GM21717 (cell line): ENCODE data around the gene PARP12.

ENCODE experiments used
- ATAC-seq: cut with Tn5 transposase; IDR thresholded peaks from one replicate; pipeline ENCODE4 v1.9.1; 2021; ENCODE audit warnings: mild to moderate bottlenecking, moderate library complexity; ENCODE audit not compliant: unreplicated experiment

Gene PARP12

GRCh38 chr7:139993169-139993568 lies 69.6 kb downstream of the PARP12 start:
- no peak for ATAC-seq

DNA sequence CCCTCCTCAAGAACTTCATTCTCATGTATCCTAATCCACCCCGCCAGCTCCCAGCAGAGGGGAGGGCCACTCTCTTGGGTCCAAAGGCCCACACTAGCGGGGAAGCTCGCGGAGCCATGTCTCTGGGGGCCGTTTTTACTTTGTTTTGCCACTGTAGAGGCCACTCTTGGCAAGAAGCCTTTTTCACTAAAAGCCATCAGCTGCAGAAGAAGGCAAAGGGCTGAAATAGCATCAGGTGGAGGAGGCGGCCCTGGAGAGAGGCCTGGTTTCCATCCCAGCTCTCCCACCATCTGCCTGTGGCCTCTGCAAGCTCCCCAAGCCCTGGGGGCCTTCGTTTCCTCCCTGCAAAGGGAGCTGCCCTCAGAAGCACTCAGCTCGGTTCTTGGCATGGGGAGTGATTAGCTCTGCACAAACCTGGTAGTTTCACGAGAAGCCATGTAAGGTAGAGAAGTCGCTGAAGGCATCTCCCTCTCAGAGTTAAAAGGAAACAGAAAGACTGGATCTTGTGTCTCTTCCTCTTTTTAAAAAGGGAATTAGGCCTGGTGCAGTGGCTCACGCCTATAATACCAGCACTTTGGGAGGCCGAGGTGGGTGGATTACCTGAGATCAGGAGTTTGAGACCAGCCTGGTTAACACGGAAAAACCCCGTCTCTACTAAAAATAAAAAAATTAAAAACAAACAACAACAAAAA lies 70.3 kb downstream of the PARP12 start:
- no peak for ATAC-seq

GRCh38 chr7:139991911-139992310 lies 70.8 kb downstream of the PARP12 start:
- no peak for ATAC-seq

- no peak for ATAC-seq
Observed at GRCh38 chr7:139991269-139991666, 71.5 kb downstream of the PARP12 start.

DNA sequence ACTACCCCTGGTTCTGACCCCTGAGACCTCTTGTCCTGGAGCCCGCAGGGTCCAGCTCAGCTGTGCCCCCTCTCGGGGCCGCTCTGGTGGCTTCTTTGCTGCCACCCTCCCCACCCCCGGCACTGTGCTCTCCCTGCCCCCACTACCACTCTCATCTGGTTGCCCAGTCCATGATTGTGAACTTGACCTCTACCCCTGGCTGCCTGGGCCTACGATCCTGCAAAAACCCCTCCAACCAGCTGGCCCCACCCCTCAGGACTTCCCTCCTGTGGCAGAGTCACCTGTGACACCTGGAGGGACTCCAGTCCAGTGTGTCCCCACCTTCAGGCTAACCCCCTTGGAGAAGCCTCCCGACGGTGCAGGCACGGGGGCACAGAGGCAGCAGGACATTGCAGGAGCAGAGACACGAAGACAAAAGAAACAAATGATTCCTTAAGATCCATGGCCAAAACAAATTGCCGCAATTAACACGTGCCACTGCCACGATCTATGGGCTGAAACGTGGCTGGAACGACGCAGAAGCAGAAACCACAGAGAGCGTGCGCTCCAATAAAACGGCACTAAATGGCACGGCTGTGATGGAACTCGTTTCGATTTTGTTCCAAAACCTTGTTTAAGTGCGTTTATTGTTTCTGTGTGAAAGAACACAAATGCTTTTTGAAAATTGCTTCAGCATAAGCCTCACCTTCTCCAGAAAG lies 72.0 kb downstream of the PARP12 start:
- ATAC-seq = no peak

DNA sequence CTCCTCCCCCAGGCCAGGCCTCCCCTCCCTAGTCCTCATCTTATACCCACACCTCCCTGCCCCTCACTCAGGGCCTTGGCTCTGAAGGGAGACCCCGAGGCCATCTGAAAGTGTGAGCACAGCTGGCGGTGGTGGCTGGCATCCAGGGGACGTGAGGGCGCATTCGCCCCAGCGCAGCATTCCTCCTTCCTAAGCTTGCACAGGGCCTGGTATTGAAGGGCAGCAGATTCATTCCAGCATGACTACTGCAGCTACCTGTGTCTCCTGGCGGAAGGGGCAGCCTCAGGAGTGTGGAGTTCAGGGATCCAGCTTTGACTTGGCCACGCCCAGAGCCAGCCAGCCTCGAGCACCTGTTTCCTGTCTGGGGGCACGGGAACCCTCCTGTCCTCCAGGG lies 72.6 kb downstream of the PARP12 start:
- no peak for ATAC-seq

DNA sequence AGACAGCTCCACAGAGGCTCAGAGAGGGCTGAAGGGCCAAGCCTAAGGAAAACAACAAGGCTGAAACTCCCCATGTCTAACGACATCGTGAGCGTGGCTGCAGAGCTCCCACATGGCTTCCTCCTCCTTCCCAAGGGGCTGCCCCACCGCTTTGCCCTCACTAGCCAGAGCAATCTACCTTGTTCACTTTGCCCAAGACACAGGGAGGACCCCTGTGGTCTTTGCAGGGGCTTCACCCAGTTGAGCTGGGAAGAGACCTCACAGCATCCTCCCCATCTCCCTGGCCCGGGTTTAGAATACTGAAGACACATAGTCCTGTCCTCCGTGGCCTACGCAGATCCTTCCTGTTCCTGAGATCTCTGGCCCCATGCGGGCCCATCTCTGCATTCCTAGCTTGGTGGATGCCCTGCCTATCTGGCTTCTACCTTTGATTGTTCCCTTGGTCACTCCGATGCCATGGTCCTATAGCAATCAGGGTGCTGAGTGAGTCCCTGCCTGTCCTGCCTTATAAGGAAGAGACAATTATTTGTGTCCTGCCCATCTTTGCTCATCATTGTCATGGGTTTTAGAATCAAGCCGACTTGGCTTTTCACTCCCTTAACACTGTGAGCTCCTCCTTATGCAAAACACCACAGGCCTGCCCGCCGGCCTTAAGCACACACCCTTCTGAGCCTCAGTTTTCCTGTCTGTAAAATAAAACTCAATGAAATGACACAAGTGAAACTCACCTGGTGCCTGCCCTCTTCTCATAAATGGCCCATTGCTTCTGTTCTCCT lies 73.2 kb downstream of the PARP12 start:
- no peak for ATAC-seq

- ATAC-seq = no peak
Observed at GRCh38 chr7:139987691-139988516, 74.8 kb downstream of the PARP12 start.

- ATAC-seq = no peak
Observed at GRCh38 chr7:139985811-139986210, 76.9 kb downstream of the PARP12 start.

- no peak for ATAC-seq
Observed at GRCh38 chr7:139984642-139985539, 77.9 kb downstream of the PARP12 start.

DNA sequence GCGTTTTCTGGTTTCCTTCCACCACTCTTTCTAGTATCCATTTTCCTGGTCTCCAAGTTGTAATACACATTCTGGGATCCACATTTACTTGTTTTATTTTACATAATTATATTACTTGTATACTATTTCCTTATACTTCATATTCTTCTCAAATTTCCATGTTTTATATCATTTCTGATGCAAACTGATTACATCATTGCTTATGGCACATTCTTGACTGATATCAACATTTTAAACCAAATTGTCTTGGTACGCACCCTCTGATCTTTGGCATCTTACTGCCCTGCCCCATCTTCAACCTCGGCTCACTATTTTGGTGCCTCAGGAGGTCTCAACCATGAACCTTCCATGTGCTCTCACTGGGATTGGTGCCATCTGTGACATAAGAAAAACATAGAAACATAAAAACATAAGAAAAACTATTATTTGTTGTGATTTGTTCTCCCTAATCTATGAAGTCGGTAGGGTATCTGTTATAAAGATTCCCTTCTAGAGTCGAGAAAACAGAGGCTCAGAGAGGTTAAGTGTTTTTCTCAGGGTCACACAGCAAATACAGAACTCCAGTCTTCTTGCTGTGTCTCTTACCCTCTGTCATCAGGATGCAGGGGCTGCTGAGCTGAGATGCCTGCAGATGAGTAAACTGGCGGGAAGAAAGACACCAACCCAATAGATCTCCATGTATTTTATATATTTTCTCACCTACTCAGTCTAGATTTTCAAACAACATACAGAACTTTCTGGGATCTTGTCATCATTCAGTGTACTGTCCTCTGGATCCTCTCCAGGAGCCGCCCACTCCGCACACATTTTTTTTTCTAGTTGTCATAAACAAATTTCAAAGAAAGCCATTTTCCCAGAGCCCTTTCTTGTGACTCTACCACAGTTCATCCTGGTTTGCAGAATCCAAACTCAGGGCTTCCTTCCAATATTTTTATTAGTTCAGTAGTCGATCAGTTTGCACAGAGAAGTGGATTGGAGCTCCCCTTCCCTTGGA lies 79.5 kb downstream of the PARP12 start:
- ATAC-seq = no peak

GRCh38 chr7:139981511-139981895 lies 81.2 kb downstream of the PARP12 start:
- no peak for ATAC-seq

GRCh38 chr7:139976838-139977656 lies 85.7 kb downstream of the PARP12 start:
- no peak for ATAC-seq

GRCh38 chr7:139976055-139976837 lies 86.5 kb downstream of the PARP12 start:
- no peak for ATAC-seq

GRCh38 chr7:139974179-139974811 lies 88.5 kb downstream of the PARP12 start:
- no peak for ATAC-seq
